ENCODE results near the gene CHCHD5. TPM values are rescaled to one million over a fixed set of nuclear protein-coding genes. Genes with fewer than 3 reads are reported as not detected.
A peak's percentile ranks its signal among the peaks of the same experiment; 100 is the strongest.

The CHCHD5 gene
- total and polyA plus RNA-seq, 10 of the 15 experiments (the other 5 are each of a cell fraction or from before 2014, with no cell fraction given): 16.4 to 118 (median 45.2) TPM

DNA sequence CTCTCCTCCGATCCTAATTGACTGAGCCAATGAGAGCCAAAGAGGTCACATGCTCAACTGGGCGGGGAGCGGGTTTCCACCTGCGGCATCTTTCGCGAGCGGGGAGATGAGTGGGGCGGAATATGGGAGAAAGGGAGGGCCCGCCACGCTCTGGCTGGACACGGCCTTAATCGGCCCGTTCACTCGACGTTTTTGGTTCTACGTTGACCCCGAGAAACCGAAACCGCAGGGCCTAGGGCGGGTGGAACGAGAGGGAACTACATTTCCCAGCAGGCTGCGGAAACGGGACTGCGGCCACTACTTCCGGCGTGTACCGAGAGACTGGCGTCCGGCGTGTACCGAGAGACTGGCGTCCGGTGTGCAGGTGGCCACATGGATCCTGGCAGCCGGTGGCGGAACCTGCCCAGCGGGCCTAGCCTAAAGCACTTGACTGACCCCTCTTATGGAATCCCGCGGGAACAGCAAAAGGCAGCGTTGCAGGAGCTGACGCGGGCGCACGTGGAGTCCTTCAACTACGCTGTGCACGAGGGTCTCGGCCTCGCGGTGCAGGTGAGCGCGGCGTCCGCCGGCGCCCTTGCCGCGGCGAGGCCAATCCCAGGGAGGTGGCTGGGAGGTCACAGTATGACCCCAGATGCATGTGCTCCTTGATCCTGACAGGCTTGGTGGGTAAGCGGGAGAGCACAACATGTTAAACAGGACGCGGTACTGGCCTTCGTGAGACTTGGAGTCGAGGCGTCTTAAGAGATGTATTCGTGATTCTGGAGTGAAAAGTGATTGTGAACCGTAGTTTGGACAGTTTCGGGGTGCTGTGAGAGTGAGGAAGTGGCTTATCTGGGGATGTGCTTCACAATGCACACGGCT, 42.1 kb upstream of the CHCHD5 start, which contains the start of gene POLR1B (continued):
- peak; percentile 92; the same call in 1 of the 2 replicates for TF ChIP-seq KDM1A (IDR thresholded peaks at IDR 0.05; ENCODE audit: borderline replicate concordance)
- TF ChIP-seq ZNF274 (IDR thresholded peaks at IDR 0.05; ENCODE audit: insufficient read depth, insufficient read length): no peak
- peak; percentile 75 for TF ChIP-seq CHD2 (IDR thresholded peaks at IDR 0.05; ENCODE audit: borderline replicate concordance, low read depth, low read length)
- no peak; the same call in 1 of the 2 replicates for TF ChIP-seq SMARCA5 (IDR thresholded peaks at IDR 0.05)
- TF ChIP-seq BACH1 (IDR thresholded peaks at IDR 0.05; ENCODE audit: borderline replicate concordance): peak; percentile 52; the same call in 1 of the 2 replicates
- no peak for TF ChIP-seq SMC3 (IDR thresholded peaks at IDR 0.05; ENCODE audit: borderline replicate concordance, low read length)
- TF ChIP-seq, protein P1, sequence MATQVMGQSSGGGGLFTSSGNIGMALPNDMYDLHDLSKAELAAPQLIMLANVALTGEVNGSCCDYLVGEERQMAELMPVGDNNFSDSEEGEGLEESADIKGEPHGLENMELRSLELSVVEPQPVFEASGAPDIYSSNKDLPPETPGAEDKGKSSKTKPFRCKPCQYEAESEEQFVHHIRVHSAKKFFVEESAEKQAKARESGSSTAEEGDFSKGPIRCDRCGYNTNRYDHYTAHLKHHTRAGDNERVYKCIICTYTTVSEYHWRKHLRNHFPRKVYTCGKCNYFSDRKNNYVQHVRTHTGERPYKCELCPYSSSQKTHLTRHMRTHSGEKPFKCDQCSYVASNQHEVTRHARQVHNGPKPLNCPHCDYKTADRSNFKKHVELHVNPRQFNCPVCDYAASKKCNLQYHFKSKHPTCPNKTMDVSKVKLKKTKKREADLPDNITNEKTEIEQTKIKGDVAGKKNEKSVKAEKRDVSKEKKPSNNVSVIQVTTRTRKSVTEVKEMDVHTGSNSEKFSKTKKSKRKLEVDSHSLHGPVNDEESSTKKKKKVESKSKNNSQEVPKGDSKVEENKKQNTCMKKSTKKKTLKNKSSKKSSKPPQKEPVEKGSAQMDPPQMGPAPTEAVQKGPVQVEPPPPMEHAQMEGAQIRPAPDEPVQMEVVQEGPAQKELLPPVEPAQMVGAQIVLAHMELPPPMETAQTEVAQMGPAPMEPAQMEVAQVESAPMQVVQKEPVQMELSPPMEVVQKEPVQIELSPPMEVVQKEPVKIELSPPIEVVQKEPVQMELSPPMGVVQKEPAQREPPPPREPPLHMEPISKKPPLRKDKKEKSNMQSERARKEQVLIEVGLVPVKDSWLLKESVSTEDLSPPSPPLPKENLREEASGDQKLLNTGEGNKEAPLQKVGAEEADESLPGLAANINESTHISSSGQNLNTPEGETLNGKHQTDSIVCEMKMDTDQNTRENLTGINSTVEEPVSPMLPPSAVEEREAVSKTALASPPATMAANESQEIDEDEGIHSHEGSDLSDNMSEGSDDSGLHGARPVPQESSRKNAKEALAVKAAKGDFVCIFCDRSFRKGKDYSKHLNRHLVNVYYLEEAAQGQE (IDR thresholded peaks at IDR 0.05; ENCODE audit: low read depth, low read length): no peak
- peak; percentile 74 for TF ChIP-seq POLR2AphosphoS5 (IDR thresholded peaks at IDR 0.05; ENCODE audit: low read length)
- TF ChIP-seq, protein P2, sequence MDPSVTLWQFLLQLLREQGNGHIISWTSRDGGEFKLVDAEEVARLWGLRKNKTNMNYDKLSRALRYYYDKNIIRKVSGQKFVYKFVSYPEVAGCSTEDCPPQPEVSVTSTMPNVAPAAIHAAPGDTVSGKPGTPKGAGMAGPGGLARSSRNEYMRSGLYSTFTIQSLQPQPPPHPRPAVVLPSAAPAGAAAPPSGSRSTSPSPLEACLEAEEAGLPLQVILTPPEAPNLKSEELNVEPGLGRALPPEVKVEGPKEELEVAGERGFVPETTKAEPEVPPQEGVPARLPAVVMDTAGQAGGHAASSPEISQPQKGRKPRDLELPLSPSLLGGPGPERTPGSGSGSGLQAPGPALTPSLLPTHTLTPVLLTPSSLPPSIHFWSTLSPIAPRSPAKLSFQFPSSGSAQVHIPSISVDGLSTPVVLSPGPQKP (IDR thresholded peaks at IDR 0.05; ENCODE audit: low read depth, low read length): peak; percentile 82
- peak; percentile 96; the same call in 1 of the 2 replicates for TF ChIP-seq ASH2L (IDR thresholded peaks at IDR 0.05; ENCODE audit: borderline replicate concordance, low read depth)
- no peak for TF ChIP-seq RCOR1 (conservative IDR thresholded peaks at IDR 0.05; ENCODE audit: low read depth, low read length)
- TF ChIP-seq, protein P3, sequence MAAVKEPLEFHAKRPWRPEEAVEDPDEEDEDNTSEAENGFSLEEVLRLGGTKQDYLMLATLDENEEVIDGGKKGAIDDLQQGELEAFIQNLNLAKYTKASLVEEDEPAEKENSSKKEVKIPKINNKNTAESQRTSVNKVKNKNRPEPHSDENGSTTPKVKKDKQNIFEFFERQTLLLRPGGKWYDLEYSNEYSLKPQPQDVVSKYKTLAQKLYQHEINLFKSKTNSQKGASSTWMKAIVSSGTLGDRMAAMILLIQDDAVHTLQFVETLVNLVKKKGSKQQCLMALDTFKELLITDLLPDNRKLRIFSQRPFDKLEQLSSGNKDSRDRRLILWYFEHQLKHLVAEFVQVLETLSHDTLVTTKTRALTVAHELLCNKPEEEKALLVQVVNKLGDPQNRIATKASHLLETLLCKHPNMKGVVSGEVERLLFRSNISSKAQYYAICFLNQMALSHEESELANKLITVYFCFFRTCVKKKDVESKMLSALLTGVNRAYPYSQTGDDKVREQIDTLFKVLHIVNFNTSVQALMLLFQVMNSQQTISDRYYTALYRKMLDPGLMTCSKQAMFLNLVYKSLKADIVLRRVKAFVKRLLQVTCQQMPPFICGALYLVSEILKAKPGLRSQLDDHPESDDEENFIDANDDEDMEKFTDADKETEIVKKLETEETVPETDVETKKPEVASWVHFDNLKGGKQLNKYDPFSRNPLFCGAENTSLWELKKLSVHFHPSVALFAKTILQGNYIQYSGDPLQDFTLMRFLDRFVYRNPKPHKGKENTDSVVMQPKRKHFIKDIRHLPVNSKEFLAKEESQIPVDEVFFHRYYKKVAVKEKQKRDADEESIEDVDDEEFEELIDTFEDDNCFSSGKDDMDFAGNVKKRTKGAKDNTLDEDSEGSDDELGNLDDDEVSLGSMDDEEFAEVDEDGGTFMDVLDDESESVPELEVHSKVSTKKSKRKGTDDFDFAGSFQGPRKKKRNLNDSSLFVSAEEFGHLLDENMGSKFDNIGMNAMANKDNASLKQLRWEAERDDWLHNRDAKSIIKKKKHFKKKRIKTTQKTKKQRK (IDR thresholded peaks at IDR 0.05; ENCODE audit: low read depth, low read length): no peak
- peak; percentile 83 for TF ChIP-seq LARP7 (IDR thresholded peaks at IDR 0.05)
- no peak for TF ChIP-seq FOS (IDR thresholded peaks at IDR 0.05; ENCODE audit: borderline replicate concordance, extremely low read depth, insufficient read length)
- no peak for TF ChIP-seq SUZ12 (IDR thresholded peaks at IDR 0.05; ENCODE audit: unreplicated experiment)
- TF ChIP-seq SP1 (IDR thresholded peaks at IDR 0.05; ENCODE audit: low read depth, low read length): peak; percentile 16
- TF ChIP-seq IRF4 (IDR thresholded peaks at IDR 0.05; ENCODE audit: low read depth, low read length): no peak; the same call in none of the 2 replicates
- no peak; the same call in 1 of the 2 replicates for TF ChIP-seq ESRRA (IDR thresholded peaks at IDR 0.05; ENCODE audit: low read length)
- peak; percentile 79 for TF ChIP-seq POLR2A (IDR thresholded peaks at IDR 0.05; ENCODE audit: low read depth, low read length)
- TF ChIP-seq STAT1 (conservative IDR thresholded peaks at IDR 0.05): peak; percentile 80
- TF ChIP-seq ZNF384 (IDR thresholded peaks at IDR 0.05; ENCODE audit: borderline replicate concordance, low read depth, low read length): no peak
- TF ChIP-seq ZNF24 (IDR thresholded peaks at IDR 0.05): no peak
- TF ChIP-seq, protein P4, sequence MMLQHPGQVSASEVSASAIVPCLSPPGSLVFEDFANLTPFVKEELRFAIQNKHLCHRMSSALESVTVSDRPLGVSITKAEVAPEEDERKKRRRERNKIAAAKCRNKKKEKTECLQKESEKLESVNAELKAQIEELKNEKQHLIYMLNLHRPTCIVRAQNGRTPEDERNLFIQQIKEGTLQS (IDR thresholded peaks at IDR 0.05; ENCODE audit: borderline replicate concordance, extremely low read depth, low read depth, low read length): peak; percentile 56; the same call in 1 of the 2 replicates
